H1 (cell line): Measurements from ENCODE around the gene GBP7.

Experiments used
- CHD2 ChIP-seq: IDR thresholded peaks from 2 replicates; pipeline ENCODE4 v1.6.1; 2012; ENCODE audit warnings: low read length, improper control_type of control experiment
- CHD7 ChIP-seq: fragments of 300-600 bp; sonication (generic); IDR thresholded peaks from 2 replicates; pipeline ENCODE4 v1.7.1; 2012; ENCODE audit warnings: low read length, moderate library complexity, mild to moderate bottlenecking, inconsistent platforms; ENCODE audit not compliant: insufficient replicate concordance
- GTF2F1 ChIP-seq: IDR thresholded peaks from 2 replicates; pipeline ENCODE4 v1.6.1; 2012; ENCODE audit warnings: low read depth, low read length, improper control_type of control experiment, borderline replicate concordance
- JUND ChIP-seq: IDR thresholded peaks from 2 replicates; pipeline ENCODE4 v1.6.1; 2011; ENCODE audit warnings: mild to moderate bottlenecking, improper control_type of control experiment, low read length
- KDM1A ChIP-seq: fragments of 200-600, 300-600 bp; sonication (generic); IDR thresholded peaks from 2 replicates; pipeline ENCODE4 v1.7.1; 2016; ENCODE audit warnings: mild to moderate bottlenecking, low read length, borderline replicate concordance
- MAFK ChIP-seq: IDR thresholded peaks from 2 replicates; pipeline ENCODE4 v1.6.1; 2012; ENCODE audit warnings: low read depth, mild to moderate bottlenecking, improper control_type of control experiment, low read length
- POLR2AphosphoS5 ChIP-seq: IDR thresholded peaks from 2 replicates; pipeline ENCODE4 v1.6.1; 2011; ENCODE audit warnings: low read depth, low read length
- RAD21 ChIP-seq, 2 experiments: IDR thresholded peaks in 1 of 2; conservative IDR thresholded peaks in 1 of 2; 2 replicates each; pipeline ENCODE4 v1.6.1; 2011; ENCODE audit warnings: low read depth in 2 of 2, low read length in 2 of 2, improper control_type of control experiment in 1 of 2, inconsistent platforms in 1 of 2, mild to moderate bottlenecking in 1 of 2, moderate library complexity in 1 of 2
- SAP30 ChIP-seq: fragments of 300-600 bp; sonication (generic); IDR thresholded peaks from 2 replicates; pipeline ENCODE4 v1.7.1; 2012; ENCODE audit warnings: low read length, moderate library complexity, mild to moderate bottlenecking, inconsistent platforms; ENCODE audit not compliant: insufficient read depth, insufficient replicate concordance
- SIN3A ChIP-seq, 2 experiments: IDR thresholded peaks in 1 of 2; conservative IDR thresholded peaks in 1 of 2; 2 replicates each; pipeline ENCODE4 v1.6.1; 2011 to 2012; ENCODE audit warnings: low read length in 2 of 2, improper control_type of control experiment in 1 of 2, low read depth in 1 of 2, mild to moderate bottlenecking in 1 of 2
- TAF1 ChIP-seq: IDR thresholded peaks from 2 replicates; pipeline ENCODE4 v1.6.1; 2011; ENCODE audit warnings: mild to moderate bottlenecking, low read depth, low read length
- YY1 ChIP-seq: IDR thresholded peaks from 2 replicates; pipeline ENCODE4 v1.6.1; 2011; ENCODE audit warnings: low read depth, mild to moderate bottlenecking, low read length
- TF ChIP-seq, protein P1 (sequence below), 3 experiments: IDR thresholded peaks; 1 replicate in 2 of 3; 2 replicates in 1 of 3; pipeline versions ENCODE4 v1.5.1 to v1.6.1; 2011; ENCODE audit warnings: low read length in 3 of 3, mild to moderate bottlenecking in 3 of 3, inconsistent platforms in 2 of 3, low read depth in 1 of 3, moderate library complexity in 1 of 3; ENCODE audit not compliant: insufficient read depth in 1 of 3; ENCODE audit errors: control extremely low read depth in 1 of 3
- TF ChIP-seq, protein P2 (sequence below): IDR thresholded peaks from 2 replicates; pipeline ENCODE4 v1.6.1; 2012; ENCODE audit warnings: inconsistent platforms

DNA sequence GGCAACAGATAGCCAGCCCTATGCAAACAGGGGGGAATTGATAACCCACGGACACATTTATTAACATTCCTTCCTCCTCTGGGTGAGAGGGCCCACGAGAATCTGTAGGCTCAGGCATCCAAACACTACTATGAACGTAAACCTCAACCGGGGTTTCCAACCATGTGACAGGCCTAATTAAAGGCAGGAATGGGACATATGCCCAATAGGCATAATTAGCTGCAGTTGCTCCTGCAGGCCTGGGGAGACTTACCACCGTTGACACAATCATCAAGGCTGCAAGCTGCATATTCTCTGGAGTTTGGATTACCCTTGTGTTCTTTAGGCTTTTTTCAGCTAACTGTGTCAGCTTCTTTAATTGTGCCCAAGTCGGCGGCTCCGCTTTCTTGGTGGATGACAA is 88.6 kb downstream of the GBP7 start:
- TF ChIP-seq CHD7 (no peak), POLR2AphosphoS5 (no peak), RAD21 (IDR thresholded peaks at IDR 0.05 in 1 of 2, conservative IDR thresholded peaks at IDR 0.05 in 1 of 2; ENCODE audit: low read depth in 2 of 2, low read length in 2 of 2) (no peak), MAFK (no peak), CHD2 (no peak), SAP30 (no peak), SIN3A (conservative IDR thresholded peaks at IDR 0.05 in 1 of 2, IDR thresholded peaks at IDR 0.05 in 1 of 2; ENCODE audit: low read depth in 1 of 2, low read length in 2 of 2) (no peak), KDM1A (no peak), GTF2F1 (no peak), YY1 (no peak), JUND (no peak), TAF1 (no peak)
- TF ChIP-seq, protein P1, sequence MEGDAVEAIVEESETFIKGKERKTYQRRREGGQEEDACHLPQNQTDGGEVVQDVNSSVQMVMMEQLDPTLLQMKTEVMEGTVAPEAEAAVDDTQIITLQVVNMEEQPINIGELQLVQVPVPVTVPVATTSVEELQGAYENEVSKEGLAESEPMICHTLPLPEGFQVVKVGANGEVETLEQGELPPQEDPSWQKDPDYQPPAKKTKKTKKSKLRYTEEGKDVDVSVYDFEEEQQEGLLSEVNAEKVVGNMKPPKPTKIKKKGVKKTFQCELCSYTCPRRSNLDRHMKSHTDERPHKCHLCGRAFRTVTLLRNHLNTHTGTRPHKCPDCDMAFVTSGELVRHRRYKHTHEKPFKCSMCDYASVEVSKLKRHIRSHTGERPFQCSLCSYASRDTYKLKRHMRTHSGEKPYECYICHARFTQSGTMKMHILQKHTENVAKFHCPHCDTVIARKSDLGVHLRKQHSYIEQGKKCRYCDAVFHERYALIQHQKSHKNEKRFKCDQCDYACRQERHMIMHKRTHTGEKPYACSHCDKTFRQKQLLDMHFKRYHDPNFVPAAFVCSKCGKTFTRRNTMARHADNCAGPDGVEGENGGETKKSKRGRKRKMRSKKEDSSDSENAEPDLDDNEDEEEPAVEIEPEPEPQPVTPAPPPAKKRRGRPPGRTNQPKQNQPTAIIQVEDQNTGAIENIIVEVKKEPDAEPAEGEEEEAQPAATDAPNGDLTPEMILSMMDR (IDR thresholded peaks at IDR 0.05; ENCODE audit: control extremely low read depth in 1 of 3, insufficient read depth in 1 of 3, low read depth in 1 of 3, low read length in 3 of 3): no peak
- TF ChIP-seq, protein P2, sequence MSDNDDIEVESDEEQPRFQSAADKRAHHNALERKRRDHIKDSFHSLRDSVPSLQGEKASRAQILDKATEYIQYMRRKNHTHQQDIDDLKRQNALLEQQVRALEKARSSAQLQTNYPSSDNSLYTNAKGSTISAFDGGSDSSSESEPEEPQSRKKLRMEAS: no peak
